ENCODE measurements around the gene MRTFB. TPM values are rescaled to one million over a fixed set of nuclear protein-coding genes. Genes with fewer than 3 reads are reported as not detected.
"Not testable (repeated sequence)": the region's sequence is repeated elsewhere in the genome, so short reads cannot be mapped to it uniquely, and the experiment has no call there.

Gene MRTFB
- polyA plus RNA-seq, 4 donors, result 28.9 to 41.3 (median 35.7) TPM

DNA sequence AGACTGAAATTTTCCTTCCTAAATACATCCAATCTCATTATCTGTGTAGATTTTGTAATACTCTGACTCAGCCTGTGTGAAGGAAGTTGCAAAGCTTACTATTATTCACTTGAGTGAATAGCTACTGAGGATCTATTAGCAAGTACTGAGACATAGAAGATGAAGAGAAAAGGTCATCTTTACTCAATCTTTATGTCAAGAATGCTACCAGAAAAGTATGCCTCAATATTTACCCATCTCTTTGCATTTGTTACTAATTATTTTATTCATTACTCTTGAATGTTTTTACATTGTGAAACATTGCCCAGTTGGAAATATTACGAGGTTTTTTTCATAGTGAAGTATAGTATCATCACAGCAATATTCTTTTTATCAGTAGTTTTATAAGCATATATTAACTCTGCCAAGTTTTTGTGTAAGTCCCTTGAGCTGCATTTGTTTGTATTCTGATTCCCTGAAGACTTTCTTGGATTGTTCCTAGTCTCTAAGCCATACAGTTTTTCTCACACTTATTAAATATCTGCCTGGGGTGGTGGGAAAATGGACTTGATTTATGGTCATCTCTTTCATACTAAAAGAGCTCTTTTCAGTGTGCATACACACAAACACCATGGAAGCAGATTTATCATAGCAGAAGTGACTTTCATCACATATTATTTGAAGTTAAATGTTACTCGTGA is 110.4 kb downstream of the MRTFB start:
- no peak for DNase-seq (ENCODE audit: low read depth in 4 of 4, low spot score in 2 of 4)

DNA sequence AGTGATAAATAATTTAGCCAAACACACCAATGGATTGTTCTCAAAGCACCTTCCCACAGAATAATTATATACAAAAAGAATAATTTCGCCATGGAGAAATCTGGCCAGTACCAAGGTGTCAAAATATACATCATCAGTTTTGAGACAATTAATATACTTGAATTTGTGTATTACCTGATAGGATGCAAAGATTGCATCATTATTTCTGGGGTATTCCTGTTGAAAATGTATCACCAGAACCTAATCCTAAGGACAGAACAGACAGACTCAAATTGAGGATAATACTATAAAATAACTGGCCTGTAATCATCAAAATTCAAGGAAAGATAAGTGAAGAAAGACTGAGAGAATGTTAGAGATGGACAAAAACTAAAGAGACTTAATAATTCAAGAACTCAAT is 111.9 kb downstream of the MRTFB start:
- no peak for DNase-seq (ENCODE audit: low read depth in 4 of 4, low spot score in 2 of 4)

DNA sequence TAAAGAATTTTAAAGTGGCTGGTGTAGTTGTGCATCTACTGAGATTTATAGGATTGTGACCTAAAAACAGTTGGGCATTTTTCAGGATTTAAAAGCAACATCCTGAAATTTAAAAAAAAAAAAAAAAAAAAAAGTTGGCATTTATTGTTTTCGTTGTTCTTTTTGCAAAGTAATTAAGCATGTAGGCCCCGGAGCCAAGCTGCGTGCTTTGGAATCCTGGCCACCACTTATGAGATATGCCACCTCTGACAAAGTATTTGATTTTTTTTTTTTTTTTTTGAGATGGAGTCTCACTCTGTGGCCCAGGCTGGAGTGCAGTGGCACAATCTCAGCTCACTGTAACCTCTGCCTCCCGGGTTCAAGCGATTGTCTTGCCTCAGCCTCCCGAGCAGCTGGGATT is 112.8 kb downstream of the MRTFB start:
- not testable (repeated sequence) for DNase-seq (ENCODE audit: low read depth in 4 of 4, low spot score in 2 of 4)

DNA sequence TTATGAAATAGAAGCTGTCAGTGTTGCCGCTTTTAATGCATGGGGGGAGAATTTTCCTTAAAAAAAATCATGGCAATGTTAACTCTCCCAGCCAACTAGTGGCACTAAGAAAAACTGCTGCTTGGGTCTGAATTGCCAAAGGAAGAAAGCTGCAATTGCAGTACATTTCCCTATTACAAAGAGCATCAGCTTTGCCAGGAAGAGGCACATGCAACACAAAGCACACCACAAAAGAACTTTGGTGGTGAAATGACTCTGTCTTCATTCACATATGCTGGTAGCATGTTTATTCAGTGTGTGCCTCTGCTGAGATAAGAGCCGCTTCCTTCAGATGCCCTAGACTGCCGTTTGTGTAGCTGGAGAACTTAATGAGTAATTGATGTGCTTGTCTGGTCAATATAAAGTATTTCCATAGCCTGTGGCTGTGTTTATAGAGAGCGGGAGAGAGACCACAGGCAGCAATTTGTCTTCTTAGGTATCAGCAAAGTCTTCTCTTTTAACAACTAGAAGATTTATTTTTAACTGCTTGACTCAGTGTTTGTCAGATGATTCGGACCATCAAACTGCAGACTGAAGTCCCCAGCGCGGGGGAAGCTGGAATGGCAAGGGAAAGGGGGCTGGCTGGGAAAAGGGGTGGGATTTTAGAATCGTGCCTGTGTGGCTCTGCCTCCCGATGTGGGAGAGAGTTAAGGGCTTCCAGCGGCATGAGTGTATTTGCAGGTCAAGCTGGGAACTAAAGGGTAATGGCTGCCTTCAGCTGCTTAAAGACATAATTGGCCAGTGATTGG is 115.1 kb downstream of the MRTFB start:
- peak; percentile 58 to 73 (median 59) for DNase-seq (ENCODE audit: low read depth in 4 of 4, low spot score in 2 of 4)

DNA sequence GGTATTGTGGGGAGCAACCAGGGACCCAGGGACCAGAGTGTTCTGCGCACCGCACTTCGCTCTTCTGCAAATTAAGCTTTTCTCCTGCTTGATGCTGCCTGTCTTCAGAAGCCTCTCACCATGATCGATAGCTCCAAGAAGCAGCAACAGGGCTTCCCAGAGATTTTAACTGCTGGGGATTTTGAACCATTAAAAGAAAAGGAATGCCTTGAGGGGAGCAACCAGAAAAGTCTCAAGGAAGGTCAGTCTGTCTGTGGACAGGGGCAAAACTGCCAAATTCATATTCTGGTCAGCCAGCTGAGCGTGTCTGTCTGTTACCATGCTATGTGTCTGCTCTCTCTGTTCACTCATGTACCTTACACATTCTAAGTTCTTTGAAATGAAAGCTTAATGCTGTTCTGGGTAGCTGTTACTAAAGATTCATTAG is 115.7 kb downstream of the MRTFB start:
- peak in 2 of 4 donors; percentile 25 to 26 for DNase-seq (ENCODE audit: low read depth in 4 of 4, low spot score in 2 of 4)

DNA sequence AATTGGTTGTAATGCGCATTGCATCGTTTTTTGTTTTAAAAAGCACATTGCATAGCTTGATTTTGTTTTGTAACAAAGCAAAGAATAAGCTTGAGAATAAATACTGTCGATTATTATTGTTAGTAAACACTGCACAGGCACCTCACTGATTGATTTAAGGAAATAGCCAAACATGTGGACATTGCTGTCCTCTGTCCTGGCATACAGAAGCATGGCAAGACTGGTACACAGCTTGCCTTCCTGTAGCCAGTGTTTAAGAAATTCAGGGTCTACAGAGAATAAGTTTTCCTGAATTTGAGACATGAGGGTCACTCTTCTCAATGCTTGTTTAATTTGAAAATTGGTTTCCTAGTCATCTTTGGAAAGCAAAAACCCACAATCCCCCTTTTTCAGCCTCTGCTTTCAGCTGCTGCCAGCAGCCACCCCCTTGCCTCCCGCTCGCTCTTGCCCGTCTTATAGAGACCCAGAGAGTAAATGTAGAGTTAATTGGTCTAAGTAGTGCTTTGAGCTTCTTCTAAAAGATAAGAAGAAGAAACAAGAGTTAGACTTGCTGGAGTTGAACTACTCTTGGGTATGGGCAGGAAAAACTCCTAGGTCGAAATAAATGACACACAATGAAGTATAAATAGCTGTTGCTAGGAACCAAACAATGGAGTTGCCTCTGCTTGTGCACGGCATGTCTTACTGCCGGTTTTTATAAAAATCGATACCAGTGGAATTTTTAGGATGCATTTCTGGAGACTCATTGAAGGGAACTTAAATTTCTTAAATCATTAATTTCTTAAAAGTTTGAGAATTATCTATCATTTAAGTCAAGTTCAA is 116.6 kb downstream of the MRTFB start:
- no peak for DNase-seq (ENCODE audit: low read depth in 4 of 4, low spot score in 2 of 4)

DNA sequence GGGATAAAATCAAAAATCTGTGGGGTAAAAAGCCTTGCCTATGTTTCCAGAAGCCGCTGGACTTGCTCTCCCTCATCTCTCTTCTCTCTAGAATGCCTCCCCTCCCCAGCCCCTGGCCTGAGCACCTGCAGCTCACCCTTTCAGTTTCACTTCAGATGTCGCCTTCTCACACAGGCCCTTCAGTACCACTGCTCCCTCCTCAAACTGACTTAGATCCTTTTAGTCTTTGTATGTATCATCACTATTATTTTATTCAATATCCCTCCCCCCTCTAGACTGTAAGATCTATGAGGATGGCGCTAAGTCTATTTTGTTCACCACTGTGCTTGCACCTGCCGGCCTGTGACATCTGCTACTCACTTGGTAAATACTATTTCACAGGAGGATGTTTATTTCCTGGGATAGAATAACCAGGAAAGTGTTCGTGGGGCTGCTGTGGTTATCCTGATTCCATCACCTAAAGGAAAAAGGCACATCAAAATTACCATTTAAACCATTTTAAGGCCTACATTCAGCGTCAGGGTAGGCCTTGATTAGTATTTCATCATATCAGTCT is 122.3 kb downstream of the MRTFB start:
- no peak for DNase-seq (ENCODE audit: low read depth in 4 of 4, low spot score in 2 of 4)

DNA sequence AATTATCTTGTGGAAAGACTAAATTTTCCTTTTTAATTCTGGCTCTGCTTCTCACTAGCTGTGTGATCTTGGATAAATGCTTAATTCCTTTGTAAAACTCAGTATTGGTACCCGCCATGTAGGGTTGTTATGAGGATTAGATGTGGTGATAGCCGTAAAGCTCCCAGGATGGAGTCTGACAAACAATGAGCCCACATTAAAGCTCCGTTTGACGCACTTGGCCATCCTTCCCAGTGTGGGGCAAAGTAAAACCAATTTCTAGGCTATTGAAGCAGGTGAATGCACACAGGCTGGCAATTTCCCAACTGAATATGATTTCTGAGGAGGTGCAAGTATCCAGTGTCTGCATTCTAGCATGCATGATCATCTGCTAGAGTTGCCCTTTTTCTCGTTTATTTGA is 123.6 kb downstream of the MRTFB start:
- no peak for DNase-seq (ENCODE audit: low read depth in 4 of 4, low spot score in 2 of 4)

DNA sequence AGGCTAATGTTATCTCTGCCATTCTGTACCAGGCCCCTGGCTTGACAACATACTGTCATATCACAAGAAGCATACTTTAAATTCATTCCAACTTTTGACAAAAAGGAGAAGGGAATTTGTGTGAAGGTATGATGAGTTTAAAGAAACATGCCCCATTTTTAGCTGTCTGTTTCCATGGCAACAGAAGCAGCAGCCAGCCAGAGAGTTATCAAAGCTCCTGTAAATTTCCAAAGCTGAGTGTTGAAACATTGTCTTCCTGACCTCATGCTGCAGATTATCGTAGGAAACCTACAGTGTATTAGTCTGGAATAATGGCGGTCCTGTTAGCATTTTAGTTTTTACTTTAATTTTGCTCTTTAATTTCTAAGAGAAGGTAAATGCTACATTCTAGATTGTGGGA is 124.9 kb downstream of the MRTFB start:
- DNase-seq (ENCODE audit: low read depth in 4 of 4, low spot score in 2 of 4), result no peak

DNA sequence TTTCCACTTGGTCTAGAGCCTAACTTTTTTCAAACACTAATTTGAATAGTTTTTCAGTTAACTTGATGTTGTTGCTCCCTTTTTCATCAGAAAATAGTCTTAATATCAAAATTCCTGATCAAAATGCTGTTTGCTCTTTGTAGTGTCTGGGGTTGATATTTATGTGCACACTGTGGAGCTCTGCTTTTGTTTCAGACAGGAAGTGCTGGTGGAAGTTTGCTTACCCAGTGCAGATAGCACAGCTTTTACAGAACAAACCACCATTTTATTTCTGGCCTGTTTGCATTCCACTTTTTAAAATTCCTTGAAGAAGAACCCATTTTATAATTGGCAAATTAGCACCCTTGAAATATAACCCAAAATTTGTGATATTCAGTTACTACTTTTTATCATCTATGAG is 125.4 kb downstream of the MRTFB start:
- DNase-seq (ENCODE audit: low read depth in 4 of 4, low spot score in 2 of 4), result no peak

DNA sequence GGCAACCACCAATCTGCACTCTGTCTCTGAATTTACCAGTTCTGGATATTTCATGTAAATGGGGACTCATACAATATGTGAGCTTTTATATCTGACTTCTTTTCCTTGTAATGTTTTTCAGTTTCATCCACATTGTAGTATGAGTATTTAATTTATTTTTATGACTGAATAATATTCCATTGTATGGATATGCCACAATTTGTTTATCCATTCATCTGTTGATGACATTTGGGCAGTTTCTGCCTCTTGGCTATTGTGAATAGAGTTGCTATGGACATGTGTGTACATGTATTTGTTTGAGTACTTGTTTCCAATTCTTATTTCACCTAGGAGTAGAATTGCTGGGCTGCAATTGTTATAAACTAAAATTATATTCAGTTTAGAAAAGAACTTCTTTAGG is 126.9 kb downstream of the MRTFB start:
- DNase-seq (ENCODE audit: low read depth in 4 of 4, low spot score in 2 of 4), result no peak

DNA sequence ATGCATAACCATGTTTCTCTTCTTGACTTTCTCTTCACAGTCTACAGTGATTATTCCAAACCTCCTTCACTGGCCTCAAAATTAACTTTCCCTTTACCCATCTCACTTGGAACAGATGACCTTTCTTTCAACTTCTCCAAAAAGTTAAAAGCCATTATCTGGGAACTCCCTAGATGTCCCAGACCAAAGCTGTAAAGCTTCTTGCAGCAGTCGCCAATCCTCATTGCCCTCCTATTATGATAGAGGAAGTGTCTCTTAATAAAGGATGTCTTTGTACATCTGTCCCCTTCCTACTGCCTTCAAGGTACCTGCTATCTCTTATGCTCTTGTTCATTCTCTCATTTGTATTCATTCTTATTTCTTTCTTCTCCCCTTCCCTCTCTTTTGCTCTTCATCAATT is 127.5 kb downstream of the MRTFB start:
- no peak for DNase-seq (ENCODE audit: low read depth in 4 of 4, low spot score in 2 of 4)

DNA sequence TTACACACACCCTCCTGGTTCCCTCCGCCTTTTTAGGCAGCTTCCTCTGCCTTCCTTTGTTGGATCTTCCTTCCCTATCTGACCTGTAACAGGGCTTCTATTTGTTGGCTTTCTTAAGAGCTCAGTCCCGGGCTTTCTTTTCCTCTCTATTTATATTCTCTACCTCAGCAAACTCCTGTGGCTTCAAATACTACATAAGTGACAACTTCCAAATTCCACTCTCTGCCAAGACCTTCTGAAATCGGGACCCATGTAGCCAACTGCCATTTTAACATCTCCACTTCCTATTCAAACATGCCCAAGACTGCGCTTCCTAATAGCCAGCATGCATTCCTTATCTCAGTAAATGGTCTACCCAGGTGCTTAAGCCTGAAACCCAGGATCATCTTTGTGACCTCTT is 128.1 kb downstream of the MRTFB start:
- DNase-seq (ENCODE audit: low read depth in 4 of 4, low spot score in 2 of 4), result no peak

DNA sequence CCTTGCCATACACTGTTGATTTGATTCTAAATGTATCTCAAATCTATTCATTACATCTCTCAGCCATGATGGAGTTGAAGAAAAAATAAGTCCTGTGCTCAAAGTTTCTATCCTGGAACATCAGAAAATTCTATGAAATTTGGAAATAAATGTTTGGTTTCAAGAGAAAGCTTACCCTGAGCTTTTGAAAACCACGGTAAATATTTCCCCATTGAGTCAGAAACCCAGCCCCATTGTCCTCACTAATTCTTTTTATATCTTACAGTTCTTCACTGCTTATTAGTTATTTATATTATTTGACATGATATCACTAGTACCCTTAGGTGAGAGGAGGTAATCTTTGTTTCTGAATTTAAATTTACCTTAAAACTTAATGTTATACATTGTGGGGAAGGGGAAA is 128.5 kb downstream of the MRTFB start:
- no peak for DNase-seq (ENCODE audit: low read depth in 4 of 4, low spot score in 2 of 4)

DNA sequence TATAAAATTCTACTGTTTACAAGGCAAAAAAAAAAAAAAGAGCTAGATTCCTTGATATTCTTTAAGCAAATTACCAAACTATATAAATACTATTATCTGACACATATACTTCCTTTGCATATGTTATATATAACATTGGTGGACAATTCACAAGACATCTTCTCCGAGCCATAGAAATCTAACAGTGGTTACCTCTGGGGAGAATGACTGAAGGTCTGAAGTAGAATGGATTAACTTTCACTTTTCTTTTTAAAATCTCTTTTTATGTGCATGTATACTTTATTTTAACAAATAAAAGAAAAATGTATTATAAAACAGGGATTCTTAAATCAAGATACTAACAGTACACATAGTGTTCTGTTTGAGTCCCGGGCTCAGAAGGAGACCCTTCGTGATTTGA is 131.0 kb downstream of the MRTFB start:
- DNase-seq (ENCODE audit: low read depth in 4 of 4, low spot score in 2 of 4), result no peak

DNA sequence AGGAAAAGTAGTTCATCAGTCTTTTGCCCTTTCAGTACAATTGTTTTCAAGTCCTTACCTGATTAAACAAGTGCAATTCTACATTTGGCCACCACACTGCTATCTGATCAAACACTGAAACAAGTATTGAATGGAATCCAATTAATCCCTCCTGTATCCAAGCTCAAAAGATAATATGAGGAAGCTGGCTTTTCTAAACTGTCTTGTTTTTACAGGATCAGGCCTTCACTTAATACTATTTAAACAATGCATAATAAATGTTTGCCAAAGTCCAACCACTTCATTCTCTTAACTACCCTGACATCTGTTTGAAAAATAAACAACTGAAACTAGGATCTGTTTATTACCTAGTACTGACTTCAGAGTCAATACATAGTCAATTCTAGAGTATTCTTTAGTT is 131.6 kb downstream of the MRTFB start:
- DNase-seq (ENCODE audit: low read depth in 4 of 4, low spot score in 2 of 4), result no peak

DNA sequence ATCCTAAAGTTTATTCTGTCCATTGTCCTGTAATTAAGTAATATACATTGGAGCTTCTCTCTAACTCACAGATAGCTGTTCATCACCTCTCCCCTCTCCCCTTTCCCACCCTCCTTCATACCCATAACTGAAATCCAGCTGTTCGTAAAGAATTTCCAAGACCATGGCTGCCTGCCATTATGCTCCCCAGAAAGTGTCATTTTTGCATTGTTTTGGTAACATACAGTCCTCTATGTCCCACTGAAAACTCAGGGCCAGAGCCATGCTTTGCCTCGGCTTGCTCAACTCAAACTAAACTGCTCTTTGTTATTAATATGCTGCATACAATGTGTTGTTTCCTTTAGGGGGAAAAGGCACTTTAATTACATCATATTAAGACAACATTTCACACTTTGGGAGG is 132.0 kb downstream of the MRTFB start:
- DNase-seq (ENCODE audit: low read depth in 4 of 4, low spot score in 2 of 4), result no peak

DNA sequence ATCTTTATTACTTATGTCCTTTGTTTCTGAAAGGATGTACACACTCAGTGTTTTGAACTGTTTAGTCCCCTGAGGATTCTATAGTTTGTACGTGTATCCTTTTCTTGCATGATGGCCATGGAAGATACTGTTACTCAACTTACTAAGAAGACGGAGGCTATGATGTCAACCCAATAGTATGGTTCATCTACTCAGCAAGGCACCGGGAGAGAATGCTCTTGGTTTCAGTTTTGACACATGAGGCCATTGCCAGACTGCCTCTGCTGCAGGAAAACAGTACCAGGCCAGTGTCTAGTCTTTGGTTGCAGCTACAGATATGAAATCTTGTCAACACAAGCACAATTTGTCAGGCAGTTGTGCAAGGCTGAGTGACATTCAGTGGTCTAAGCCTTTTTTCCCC is 134.5 kb downstream of the MRTFB start:
- no peak for DNase-seq (ENCODE audit: low read depth in 4 of 4, low spot score in 2 of 4)

DNA sequence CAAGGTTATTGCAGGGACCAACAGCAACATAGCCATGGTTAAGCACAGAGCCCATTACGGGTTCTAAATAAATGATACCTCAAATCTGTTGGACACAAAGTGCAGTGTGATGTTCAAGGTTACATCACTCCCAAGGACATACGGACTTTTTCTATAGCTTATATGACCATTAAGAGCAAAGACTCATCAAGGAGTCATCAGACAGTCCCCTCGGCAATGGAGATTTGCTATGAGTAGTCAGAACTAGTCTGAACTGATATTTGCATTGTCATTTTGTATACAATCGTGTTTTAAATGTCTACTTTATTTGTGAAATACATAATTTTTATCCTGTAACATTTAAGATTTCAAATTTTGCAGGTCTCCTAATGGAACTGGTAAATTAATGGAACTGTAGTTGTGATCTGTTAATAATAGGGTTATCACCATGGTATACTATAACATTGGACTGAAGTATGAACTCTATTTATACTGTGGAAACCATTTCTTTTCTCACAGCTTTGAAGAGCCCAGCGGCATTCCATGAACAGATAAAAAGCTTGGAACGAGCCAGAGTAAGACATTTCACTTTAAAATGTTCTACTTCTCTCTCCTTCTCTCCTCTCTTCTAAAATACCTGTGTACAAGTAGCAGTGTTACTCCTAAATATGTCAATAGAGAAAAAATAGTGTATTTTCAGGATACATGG is 140.9 kb downstream of the MRTFB start:
- no peak for DNase-seq (ENCODE audit: low read depth in 4 of 4, low spot score in 2 of 4)

DNA sequence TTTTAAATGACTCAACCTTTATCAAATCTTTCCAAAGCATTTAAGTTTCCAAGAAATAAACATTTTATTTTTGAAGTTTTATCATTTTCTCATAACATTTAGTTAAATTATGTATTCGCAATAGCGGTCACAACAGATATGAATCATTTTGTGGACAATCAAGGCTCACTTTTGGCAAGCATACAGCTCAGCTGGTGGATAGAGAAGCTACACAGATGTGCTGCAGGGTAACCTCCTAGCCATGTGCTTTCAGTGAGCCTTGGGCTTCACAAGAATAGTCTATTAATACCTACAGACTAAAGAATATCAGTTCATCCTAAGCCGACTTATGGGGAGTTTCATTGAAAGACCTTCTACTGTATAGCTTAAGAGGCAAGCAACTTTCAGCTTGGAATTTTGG is 144.8 kb downstream of the MRTFB start:
- DNase-seq (ENCODE audit: low read depth in 4 of 4, low spot score in 2 of 4), result no peak

DNA sequence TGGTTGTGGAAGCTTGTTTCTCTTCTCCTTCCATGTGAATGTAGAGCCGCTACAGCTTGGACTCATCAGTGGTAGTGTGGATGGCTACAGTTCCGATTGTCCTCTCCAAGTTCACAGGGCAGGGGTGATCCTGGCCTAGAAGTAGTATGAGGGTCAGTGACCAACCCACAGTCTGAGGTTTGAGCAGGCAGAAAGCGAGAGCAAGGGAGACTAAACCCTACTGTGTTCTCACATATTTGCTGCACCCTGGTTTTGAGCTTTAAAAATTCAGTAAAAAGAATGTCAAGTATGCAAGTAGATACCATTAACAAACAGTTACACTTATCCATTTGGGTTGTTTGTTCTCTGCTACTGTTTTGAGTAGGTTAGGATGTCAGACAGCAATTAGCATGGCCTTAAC is 148.9 kb downstream of the MRTFB start:
- DNase-seq (ENCODE audit: low read depth in 4 of 4, low spot score in 2 of 4), result no peak
